Uterus (tissue), 2 donors: Measurements from ENCODE around the gene GOLT1A.

Experiments
- POLR2A ChIP-seq, 2 donors: fragments of 450-650 bp; IDR thresholded peaks; one replicate each; pipeline ENCODE4 v1.6.1; 2016; ENCODE audit warnings: antibody characterized with exemption in 2 of 2, mild to moderate bottlenecking in 1 of 2, moderate library complexity in 1 of 2
- TF ChIP-seq, protein P1 (sequence below), 4 experiments: fragments of 200-600 bp in 2 of 4; fragments of 450-650 bp in 2 of 4; sonication (generic) in 2 of 4; IDR thresholded peaks; one replicate each; pipeline ENCODE4 v1.5.1; 2016 to 2019; ENCODE audit warnings: antibody characterized with exemption in 4 of 4, mild to moderate bottlenecking in 2 of 4, moderate library complexity in 1 of 4

- TF ChIP-seq POLR2A (IDR thresholded peaks at IDR 0.05) = no peak
- TF ChIP-seq, protein P1, sequence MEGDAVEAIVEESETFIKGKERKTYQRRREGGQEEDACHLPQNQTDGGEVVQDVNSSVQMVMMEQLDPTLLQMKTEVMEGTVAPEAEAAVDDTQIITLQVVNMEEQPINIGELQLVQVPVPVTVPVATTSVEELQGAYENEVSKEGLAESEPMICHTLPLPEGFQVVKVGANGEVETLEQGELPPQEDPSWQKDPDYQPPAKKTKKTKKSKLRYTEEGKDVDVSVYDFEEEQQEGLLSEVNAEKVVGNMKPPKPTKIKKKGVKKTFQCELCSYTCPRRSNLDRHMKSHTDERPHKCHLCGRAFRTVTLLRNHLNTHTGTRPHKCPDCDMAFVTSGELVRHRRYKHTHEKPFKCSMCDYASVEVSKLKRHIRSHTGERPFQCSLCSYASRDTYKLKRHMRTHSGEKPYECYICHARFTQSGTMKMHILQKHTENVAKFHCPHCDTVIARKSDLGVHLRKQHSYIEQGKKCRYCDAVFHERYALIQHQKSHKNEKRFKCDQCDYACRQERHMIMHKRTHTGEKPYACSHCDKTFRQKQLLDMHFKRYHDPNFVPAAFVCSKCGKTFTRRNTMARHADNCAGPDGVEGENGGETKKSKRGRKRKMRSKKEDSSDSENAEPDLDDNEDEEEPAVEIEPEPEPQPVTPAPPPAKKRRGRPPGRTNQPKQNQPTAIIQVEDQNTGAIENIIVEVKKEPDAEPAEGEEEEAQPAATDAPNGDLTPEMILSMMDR (IDR thresholded peaks at IDR 0.05) = no peak
Observed at GRCh38 chr1:204227996-204228785, 14.4 kb upstream of the GOLT1A start.
